HepG2 (cell line): ENCODE measurements around the gene THOC6. TPM values are rescaled to one million over a fixed set of nuclear protein-coding genes. Genes with fewer than 3 reads are reported as not detected.

Experiments used
- ATF6 ChIP-seq: sonication (generic); formaldehyde crosslinking; conservative IDR thresholded peaks from 2 replicates; pipeline ENCODE4 v1.4.0; 2020; ENCODE audit warnings: missing genetic modification reagents
- BHLHE40 ChIP-seq: IDR thresholded peaks from 2 replicates; pipeline ENCODE4 v1.6.1; 2011; ENCODE audit warnings: low read length, improper control_type of control experiment
- FOXC1 ChIP-seq: sonication (generic); formaldehyde crosslinking; IDR thresholded peaks from 2 replicates; pipeline ENCODE4 v1.8.0; 2022; ENCODE audit warnings: mild to moderate bottlenecking, missing genetic modification reagents, borderline replicate concordance
- HHEX ChIP-seq: IDR thresholded peaks from 2 replicates; pipeline ENCODE4 v1.6.1; 2016; ENCODE audit warnings: control low read depth
- HNF4G ChIP-seq, 2 experiments: sonication (generic) in 1 of 2; formaldehyde crosslinking in 1 of 2; IDR thresholded peaks; 2 replicates each; pipeline versions ENCODE4 v1.4.0 to v1.6.1; 2011 to 2020; ENCODE audit warnings: borderline replicate concordance in 2 of 2, low read depth in 2 of 2, mild to moderate bottlenecking in 2 of 2, low read length in 1 of 2, missing genetic modification reagents in 1 of 2, moderate library complexity in 1 of 2
- KDM5B ChIP-seq: sonication (generic); formaldehyde crosslinking; IDR thresholded peaks from 2 replicates; pipeline ENCODE4 v1.4.0; 2020; ENCODE audit warnings: missing genetic modification reagents, mild to moderate bottlenecking, borderline replicate concordance
- KLF16 ChIP-seq, 2 experiments: sonication (generic) in 1 of 2; formaldehyde crosslinking in 1 of 2; IDR thresholded peaks; 2 replicates each; pipeline versions ENCODE4 v1.6.1 to v1.8.0; 2016 to 2023; ENCODE audit warnings: missing genetic modification reagents in 2 of 2, missing compliant biosample characterization in 1 of 2
- MAF1 ChIP-seq: sonication (generic); formaldehyde crosslinking; IDR thresholded peaks from 2 replicates; pipeline ENCODE4 v1.5.0; 2020; ENCODE audit warnings: missing genetic modification reagents, borderline replicate concordance
- RBM22 ChIP-seq: fragments of 200-400 bp; formaldehyde crosslinking; optimal IDR thresholded peaks from 2 replicates; pipeline ENCODE3; 2017; ENCODE audit warnings: mild to moderate bottlenecking, low read length, moderate library complexity
- SOX6 ChIP-seq, 2 experiments: fragments of 450-650 bp in 1 of 2; sonication (generic) in 1 of 2; formaldehyde crosslinking in 1 of 2; IDR thresholded peaks; 2 replicates each; pipeline versions ENCODE4 v1.4.0 to v1.6.1; 2017 to 2020; ENCODE audit warnings: antibody characterized with exemption in 1 of 2, mild to moderate bottlenecking in 1 of 2, missing genetic modification reagents in 1 of 2
- ZNF3 ChIP-seq: IDR thresholded peaks from 2 replicates; pipeline ENCODE4 v1.7.0; 2017; ENCODE audit warnings: inconsistent platforms
- ZNF331 ChIP-seq: sonication (generic); formaldehyde crosslinking; IDR thresholded peaks from 2 replicates; pipeline ENCODE4 v1.4.0; 2020; ENCODE audit warnings: missing genetic modification reagents
- ZNF484 ChIP-seq: sonication (generic); formaldehyde crosslinking; IDR thresholded peaks from 2 replicates; pipeline ENCODE4 v1.5.1; 2020; ENCODE audit warnings: mild to moderate bottlenecking, low read depth, missing genetic modification reagents, borderline replicate concordance
- ZNF512B ChIP-seq: sonication (generic); formaldehyde crosslinking; IDR thresholded peaks from 2 replicates; pipeline ENCODE4 v1.5.1; 2020; ENCODE audit warnings: missing genetic modification reagents, mild to moderate bottlenecking, borderline replicate concordance
- ZNF563 ChIP-seq: sonication (generic); formaldehyde crosslinking; IDR thresholded peaks from 2 replicates; pipeline ENCODE4 v1.8.0; 2022; ENCODE audit warnings: mild to moderate bottlenecking, moderate library complexity, missing genetic modification reagents
- ZNF672 ChIP-seq: sonication (generic); formaldehyde crosslinking; IDR thresholded peaks from 2 replicates; pipeline ENCODE4 v1.8.1; 2022; ENCODE audit warnings: missing genetic modification reagents
- ZNF737 ChIP-seq: sonication (generic); formaldehyde crosslinking; IDR thresholded peaks from 2 replicates; pipeline ENCODE4 v1.5.0; 2020; ENCODE audit warnings: missing genetic modification reagents, mild to moderate bottlenecking, borderline replicate concordance
- ZNF749 ChIP-seq: sonication (generic); formaldehyde crosslinking; IDR thresholded peaks from 2 replicates; pipeline ENCODE4 v1.8.0; 2022; ENCODE audit warnings: mild to moderate bottlenecking, missing genetic modification reagents, moderate library complexity, borderline replicate concordance
- ZNF883 ChIP-seq: sonication (generic); formaldehyde crosslinking; IDR thresholded peaks from 2 replicates; pipeline ENCODE4 v1.5.1; 2020; ENCODE audit warnings: mild to moderate bottlenecking, missing genetic modification reagents; ENCODE audit errors: not compliant biosample characterization
- polyA plus RNA-seq, 8 experiments: library from polyadenylated mRNA; depleted of rRNA in 3 of 8; stranded (reverse) in 7 of 8; unstranded in 1 of 8; fragments of >200 nt; fragmentation: Illumina TruSeq in 4 of 8; extraction: Trizol in 4 of 8; gene quantifications; 2 replicates each; pipeline versions ENCODE4 v1.2.1 to v1.2.3, GENCODE V29; 2011 to 2016; ENCODE audit warnings: low read depth in 4 of 8, missing spikeins in 1 of 8, mixed read lengths in 1 of 8; ENCODE audit not compliant: insufficient read depth in 1 of 8
- total RNA-seq, 5 experiments: library from RNA; depleted of rRNA; stranded (reverse); fragments of >200 nt; fragmentation: Illumina TruSeq; extraction: Trizol; gene quantifications; 2 replicates each; pipeline ENCODE4 v1.2.3, GENCODE V29; 2016; ENCODE audit warnings: low read depth in 1 of 5
- TF ChIP-seq, protein P1 (sequence below): sonication (generic); formaldehyde crosslinking; IDR thresholded peaks from 2 replicates; pipeline ENCODE4 v1.4.0; 2020; ENCODE audit warnings: missing genetic modification reagents
- TF ChIP-seq, protein P2 (sequence below): sonication (generic); formaldehyde crosslinking; IDR thresholded peaks from 2 replicates; pipeline ENCODE4 v1.8.1; 2022; ENCODE audit warnings: mild to moderate bottlenecking, missing genetic modification reagents

Gene THOC6
- total and polyA plus RNA-seq, 2 of the 13 experiments (the other 11 are each of a cell fraction or from before 2014, with no cell fraction given) = 32.1 to 37.0 TPM

GRCh38 chr16:3003582-3004270 is 20.1 kb upstream of the THOC6 start (continued):
- TF ChIP-seq, protein P1, sequence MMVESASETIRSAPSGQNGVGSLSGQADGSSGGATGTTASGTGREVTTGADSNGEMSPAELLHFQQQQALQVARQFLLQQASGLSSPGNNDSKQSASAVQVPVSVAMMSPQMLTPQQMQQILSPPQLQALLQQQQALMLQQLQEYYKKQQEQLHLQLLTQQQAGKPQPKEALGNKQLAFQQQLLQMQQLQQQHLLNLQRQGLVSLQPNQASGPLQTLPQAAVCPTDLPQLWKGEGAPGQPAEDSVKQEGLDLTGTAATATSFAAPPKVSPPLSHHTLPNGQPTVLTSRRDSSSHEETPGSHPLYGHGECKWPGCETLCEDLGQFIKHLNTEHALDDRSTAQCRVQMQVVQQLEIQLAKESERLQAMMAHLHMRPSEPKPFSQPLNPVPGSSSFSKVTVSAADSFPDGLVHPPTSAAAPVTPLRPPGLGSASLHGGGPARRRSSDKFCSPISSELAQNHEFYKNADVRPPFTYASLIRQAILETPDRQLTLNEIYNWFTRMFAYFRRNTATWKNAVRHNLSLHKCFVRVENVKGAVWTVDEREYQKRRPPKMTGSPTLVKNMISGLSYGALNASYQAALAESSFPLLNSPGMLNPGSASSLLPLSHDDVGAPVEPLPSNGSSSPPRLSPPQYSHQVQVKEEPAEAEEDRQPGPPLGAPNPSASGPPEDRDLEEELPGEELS (CRISPR knock-in tag) = peak; percentile 29; the same call in 1 of the 2 replicates
- TF ChIP-seq ZNF512B = no peak
- TF ChIP-seq SOX6 (IDR thresholded peaks at IDR 0.05) = no peak
- peak; percentile 41; the same call in 1 of the 2 replicates for TF ChIP-seq SOX6 (CRISPR knock-in tag; IDR thresholded peaks at IDR 0.05)
- no peak for TF ChIP-seq MAF1 (CRISPR knock-in tag)
- no peak for TF ChIP-seq ZNF563 (CRISPR knock-in tag)
- no peak for TF ChIP-seq FOXC1 (CRISPR knock-in tag)
- TF ChIP-seq BHLHE40 = no peak
- peak in 1 of 2 experiments; percentile 76; a peak in 2 of 4 replicates for TF ChIP-seq KLF16 (CRISPR knock-in tag; IDR thresholded peaks at IDR 0.05)
- no peak for TF ChIP-seq ZNF3 (CRISPR knock-in tag)
- TF ChIP-seq RBM22 = no peak
- TF ChIP-seq ZNF331 (CRISPR knock-in tag) = 0 out of 2 replicates have a peak, but pooled peaks have one; percentile 31
- no peak for TF ChIP-seq ZNF672 (CRISPR knock-in tag)
- TF ChIP-seq, protein P2, sequence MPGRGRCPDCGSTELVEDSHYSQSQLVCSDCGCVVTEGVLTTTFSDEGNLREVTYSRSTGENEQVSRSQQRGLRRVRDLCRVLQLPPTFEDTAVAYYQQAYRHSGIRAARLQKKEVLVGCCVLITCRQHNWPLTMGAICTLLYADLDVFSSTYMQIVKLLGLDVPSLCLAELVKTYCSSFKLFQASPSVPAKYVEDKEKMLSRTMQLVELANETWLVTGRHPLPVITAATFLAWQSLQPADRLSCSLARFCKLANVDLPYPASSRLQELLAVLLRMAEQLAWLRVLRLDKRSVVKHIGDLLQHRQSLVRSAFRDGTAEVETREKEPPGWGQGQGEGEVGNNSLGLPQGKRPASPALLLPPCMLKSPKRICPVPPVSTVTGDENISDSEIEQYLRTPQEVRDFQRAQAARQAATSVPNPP (CRISPR knock-in tag) = no peak
- TF ChIP-seq ZNF883 (CRISPR knock-in tag) = no peak
- TF ChIP-seq HHEX (CRISPR knock-in tag) = no peak
- TF ChIP-seq ATF6 (CRISPR knock-in tag) = no peak
- peak; percentile 47; the same call in 1 of the 2 replicates for TF ChIP-seq KDM5B
- TF ChIP-seq ZNF737 (CRISPR knock-in tag) = no peak
- TF ChIP-seq ZNF484 (CRISPR knock-in tag) = no peak
- no peak for TF ChIP-seq ZNF749 (CRISPR knock-in tag)
- no peak for TF ChIP-seq HNF4G (IDR thresholded peaks at IDR 0.05; ENCODE audit: borderline replicate concordance, low read depth, low read length)
- TF ChIP-seq HNF4G (CRISPR knock-in tag; IDR thresholded peaks at IDR 0.05; ENCODE audit: borderline replicate concordance, low read depth) = no peak
